Umbilical cord (tissue), 2 donors: ENCODE measurements around the gene MCOLN3. TPM values are rescaled to one million over a fixed set of nuclear protein-coding genes. Genes with fewer than 3 reads are reported as not detected.

ENCODE experiments used
- DNase-seq: peaks from one replicate; pipeline ENCODE4 v3.0.0-alpha.2; 2015; ENCODE audit warnings: low spot score
- total RNA-seq: library from RNA; depleted of rRNA; stranded (reverse); fragments of >200 nt; gene quantifications from one replicate; pipeline ENCODE4 v1.2.3, GENCODE V29; 2014; ENCODE audit warnings: low replicate concordance; ENCODE audit not compliant: insufficient read depth

The MCOLN3 gene, protein sequence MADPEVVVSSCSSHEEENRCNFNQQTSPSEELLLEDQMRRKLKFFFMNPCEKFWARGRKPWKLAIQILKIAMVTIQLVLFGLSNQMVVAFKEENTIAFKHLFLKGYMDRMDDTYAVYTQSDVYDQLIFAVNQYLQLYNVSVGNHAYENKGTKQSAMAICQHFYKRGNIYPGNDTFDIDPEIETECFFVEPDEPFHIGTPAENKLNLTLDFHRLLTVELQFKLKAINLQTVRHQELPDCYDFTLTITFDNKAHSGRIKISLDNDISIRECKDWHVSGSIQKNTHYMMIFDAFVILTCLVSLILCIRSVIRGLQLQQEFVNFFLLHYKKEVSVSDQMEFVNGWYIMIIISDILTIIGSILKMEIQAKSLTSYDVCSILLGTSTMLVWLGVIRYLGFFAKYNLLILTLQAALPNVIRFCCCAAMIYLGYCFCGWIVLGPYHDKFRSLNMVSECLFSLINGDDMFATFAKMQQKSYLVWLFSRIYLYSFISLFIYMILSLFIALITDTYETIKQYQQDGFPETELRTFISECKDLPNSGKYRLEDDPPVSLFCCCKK
- total RNA-seq: 2.6 TPM

DNA sequence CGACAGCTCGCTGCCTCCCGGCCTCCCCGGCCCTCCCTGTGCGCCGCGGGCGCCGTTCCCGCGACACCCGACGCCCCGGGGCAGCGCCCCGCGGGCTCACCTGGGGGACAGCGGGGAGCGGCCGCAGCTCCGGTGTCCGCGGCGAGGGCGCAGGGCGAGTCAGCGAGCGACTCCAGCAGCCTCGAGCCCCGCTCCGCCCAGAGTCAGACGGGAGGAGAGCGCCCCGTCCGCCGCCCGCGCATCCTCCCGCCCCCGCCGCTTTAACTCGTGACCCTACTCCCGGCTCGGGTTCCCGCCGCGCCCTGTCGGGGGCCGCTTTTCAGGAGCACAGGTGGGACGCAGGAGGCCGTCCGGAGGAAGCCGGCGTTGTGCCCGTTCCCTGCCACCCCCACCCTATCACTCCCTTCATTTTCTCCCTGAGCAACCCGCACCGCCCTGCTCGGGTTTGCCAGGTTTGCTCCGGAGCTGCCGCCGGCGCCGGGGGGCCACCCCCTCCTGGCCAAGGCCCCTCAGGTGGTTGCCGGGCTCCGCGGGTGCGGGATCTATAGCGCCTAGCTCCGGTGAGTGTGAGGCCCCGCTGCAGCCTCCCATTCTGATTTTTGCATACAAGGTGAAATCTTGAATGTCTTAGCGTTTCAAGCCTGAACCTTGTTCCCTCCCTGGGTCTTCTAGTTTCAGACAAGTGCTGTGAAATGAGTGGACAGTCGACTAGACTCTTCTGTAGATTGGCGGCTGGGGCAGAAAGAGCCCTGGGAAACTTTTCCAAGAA, at the start of gene MCOLN3:
TSS of gene MCOLN3 (minus strand) at position 205 of the 769 bp plus-strand sequence. CDS start 3,140 bp downstream, outside the sequence.
- DNase-seq: no peak

DNA sequence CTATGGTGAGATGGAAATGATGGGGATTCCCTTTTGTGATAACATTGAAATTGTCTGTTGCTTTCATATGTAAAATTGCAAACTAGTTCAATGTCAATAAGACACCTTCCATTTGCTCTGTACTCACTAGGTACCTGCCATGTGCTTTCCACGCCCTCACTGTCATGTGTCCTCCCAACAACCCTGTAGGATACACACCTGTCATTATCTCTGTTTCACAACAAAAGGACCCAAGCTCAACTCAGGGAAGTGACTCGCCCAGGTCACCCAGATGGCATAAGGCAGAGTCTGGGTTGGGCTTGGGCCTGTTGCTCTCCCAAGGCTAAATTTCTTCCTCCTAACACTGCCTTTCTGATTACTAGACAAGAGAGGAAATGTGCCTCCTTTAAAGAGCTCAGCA, 45.3 kb upstream of the MCOLN3 start:
- DNase-seq: no peak

DNA sequence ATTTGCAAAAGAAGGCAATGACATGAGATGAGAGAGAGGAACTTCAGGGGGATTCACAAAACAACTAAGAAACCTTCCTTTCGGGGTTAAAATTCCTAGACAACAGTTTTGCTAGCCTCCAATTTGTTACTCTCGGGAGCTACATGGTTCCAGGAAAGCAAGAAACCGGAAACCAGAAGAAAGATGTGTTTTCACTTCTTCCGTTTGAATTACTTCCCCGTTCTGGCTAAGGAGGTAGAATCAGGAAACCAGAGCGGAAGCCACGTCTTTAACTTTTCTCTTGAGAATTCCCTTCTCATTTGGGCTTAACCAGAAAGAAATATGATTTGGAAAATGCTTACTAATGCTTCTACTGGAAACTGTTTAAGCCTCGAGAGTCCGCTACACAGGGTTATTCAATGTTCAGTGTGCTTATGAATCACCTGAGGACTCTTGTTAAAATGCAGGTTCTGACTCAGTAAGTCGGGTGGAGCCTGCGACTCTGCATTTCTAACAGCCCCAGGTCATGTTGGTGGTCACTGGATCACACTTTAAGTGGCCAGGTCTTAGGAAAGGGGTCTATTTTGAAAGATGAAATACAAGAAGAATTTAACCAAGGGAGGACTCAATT, 43.5 kb upstream of the MCOLN3 start:
- DNase-seq: peak; percentile 13

DNA sequence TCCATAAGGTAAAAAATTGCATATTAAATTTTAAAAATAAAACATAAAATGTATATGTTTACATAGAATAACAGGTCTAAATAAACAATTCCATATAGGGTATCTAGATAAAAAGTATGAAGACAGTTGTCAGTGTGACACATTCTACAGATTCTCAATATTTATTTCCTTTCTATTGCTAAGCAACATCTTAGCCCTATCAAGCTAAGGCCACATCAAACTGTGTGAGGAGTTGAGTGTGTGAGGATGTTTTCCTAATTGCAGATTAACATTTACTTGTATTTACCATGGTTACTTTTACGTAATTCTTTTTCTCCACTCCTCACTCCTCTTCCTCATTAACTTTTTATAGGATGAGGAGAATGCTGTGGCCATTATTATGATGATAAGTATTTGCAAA, 41.9 kb upstream of the MCOLN3 start:
- no peak for DNase-seq

DNA sequence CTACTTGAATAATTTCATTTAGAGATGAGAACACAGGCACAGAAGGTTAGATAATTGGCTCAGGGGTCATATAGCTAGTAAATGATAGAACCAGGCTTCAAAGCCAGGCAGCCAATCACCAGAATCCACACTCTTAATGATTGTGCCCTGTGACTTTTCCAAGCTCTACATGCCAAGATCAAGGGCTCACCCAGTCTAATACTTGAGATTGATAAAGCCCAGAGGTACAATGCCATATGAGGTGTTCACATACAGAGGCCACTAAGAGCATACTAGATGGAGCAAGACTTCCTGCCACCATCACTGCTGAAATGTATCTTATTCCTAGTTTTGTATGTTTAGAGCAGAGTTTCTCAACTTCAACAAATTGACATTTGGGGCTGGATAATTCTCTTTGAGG, 40.9 kb upstream of the MCOLN3 start:
- no peak for DNase-seq

DNA sequence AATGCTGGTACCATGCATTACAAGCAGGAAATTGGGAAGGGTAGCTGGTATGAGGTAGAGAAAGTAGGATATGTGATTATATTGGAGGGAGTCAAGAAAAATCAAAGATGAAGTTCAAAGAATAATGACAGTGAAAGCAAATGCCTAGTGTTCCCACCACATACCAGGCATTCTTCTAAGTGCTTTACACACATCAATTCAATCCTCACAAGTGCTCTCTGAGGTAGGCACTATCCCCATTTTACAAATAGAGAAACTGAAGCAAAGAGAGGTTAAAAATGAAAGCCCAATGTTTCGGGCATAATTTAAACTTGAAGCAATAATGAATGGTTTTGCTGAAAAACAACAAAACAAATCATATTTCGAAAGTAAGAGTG, 40.1 kb upstream of the MCOLN3 start:
- no peak for DNase-seq

DNA sequence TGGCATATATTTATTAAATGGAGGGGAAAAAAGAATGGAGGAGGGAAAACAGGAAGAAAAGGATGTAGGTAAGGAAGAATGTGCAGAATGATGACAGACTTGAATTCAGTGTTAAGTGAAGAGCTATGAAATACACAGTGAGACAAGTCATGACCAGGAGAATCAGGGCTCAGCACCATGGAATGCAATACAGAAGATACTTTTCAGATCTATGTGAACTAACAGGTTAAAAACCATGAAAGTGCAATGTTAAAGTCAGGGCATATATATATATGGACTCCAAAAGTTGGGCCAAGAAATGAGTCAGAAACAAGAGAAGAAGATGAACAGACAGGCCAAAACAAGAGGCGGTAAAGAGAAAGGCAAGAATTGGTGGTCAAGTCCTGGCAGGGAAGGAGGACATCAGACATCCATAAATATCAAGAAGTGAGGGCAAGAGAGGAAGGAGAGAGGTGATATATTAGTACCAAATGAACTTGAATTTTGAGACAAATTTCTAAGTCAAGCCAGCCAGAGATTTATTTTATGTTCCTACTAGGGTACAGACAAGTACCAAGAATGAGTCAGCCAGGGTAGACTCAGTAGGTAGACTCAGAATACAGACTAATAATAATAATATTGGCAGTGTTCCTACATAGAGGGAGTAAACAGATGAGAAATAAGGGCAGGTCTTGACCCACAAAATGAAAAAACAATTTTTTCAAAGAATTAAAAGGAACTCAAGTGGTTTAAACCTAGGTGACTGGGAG, 39.5 kb upstream of the MCOLN3 start:
- DNase-seq: no peak

DNA sequence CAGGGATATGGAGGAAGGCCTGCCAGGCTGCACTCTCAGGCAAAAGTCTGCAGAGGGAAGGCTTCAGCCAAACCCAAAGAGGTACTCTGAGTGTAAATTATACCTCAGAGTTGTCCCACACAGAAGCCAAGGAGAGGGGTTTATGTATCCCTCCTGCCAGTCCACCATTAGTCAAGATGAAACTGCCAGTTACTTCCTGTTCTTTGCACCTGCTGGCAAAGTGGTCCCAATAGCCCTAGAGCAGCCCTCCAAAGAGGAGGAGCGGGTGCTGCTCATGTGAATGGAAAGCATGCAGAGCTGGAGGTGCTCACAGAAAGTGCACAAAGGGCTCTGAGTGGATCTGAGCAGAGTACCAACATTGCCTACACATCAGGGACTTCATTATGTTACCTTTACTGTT, 37.1 kb upstream of the MCOLN3 start:
- DNase-seq: no peak

DNA sequence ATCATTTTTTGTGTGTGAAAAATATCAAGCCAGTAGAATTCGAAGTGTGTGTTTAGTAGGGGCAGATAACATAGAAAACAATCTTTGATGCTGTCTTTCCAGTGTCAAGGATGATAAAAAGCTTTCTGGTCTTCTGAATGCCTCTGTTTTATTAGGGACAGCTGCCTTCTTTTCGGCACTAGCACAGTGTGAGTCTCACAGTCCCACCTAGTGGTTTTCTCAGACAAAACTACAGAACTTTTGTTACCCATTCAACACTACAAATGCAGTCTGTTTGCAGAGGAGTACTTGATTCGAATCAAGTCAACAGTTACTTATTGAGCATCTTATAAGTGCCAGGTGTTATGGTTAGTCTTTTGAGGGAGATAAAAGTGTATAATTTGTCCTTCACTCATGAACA, 30.6 kb upstream of the MCOLN3 start:
- peak; percentile 27 for DNase-seq

DNA sequence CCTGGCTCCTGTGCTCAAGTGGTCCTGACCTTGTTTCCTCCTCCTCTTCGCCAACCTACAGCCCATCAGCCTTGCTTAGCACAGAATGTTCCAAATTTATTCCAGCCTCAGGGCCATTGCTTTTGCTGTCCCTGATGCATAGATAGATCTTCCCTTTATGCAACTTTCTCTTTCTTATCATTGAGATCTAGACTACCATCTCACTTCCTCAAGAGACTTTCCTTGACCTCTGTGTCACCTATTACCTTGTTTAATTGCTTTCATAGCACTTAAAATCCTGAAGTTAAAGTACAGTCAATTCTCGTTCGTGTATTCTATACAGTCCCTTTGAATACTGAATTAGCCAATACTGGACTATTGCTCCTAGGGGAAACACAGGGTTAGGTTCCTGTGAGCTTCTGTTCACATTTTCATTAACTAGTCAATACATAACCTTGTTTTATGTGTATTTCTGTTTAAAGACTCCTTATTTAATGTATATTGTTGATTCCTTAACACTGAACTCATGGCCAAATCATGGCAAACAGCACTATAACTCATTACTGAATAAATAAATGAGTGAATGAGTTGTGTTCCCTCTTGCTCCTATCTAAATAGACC, 26.2 kb upstream of the MCOLN3 start:
- DNase-seq: no peak

DNA sequence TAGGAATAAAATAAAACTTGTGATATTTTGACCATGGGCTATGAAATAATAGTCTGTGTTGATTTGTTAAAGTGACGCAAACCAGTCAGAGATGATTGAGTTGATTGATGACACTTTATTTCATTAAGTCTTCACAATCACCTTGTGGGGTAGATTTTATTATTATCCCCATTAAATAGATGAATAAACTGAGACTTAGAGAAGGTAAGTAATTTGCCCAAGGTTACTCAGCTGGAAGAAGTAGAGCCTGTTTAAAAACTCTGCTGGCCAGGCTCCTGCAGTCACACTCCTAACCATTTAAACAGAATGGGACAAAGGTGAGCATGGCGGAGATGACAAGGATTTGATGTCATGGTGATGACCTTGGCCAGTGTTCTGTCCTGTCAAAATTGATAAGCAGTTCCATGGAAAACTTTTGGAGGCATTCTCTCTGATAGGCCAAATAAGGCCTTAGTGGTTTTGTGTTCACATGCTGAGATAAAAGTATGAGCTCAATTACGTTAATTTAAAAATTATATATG, 22.7 kb upstream of the MCOLN3 start:
- no peak for DNase-seq

DNA sequence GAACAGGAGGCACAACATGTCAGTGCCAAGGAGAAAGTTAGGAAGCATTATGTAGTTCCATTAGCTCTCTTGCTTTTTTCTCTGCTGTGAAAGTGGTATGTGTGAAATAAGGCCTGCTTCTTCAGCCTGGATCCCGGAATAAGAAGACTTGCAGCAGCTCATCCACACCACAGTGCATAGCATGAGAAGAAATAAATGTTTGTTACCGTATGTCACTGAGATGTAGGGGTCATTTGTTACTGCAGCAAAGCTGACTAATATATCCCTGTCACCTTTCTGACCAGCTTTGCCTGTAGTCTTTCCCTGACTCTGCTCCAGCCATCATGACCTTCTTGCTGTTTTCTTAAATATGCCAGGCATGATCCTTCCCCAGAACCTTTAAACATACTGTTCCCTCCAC, 20.5 kb upstream of the MCOLN3 start:
- no peak for DNase-seq

DNA sequence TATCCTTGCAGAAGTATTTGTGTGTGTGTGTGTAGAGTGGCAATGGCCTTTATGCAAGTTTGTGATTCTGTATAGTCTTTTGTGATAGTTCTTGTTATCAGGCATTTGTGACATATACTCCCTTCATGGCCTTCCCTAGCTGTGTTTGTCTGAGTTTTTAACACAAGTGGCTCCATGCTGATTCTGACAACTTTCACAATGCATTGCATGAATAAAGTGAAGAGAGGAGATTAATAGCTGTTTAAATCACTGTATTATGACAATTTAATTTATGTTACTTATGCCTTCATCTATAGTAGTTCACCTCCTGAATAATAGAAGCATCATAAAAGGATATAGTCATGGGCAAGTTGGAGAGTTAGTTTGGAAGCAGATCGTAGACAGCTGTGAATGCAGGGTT, 17.2 kb upstream of the MCOLN3 start:
- no peak for DNase-seq

DNA sequence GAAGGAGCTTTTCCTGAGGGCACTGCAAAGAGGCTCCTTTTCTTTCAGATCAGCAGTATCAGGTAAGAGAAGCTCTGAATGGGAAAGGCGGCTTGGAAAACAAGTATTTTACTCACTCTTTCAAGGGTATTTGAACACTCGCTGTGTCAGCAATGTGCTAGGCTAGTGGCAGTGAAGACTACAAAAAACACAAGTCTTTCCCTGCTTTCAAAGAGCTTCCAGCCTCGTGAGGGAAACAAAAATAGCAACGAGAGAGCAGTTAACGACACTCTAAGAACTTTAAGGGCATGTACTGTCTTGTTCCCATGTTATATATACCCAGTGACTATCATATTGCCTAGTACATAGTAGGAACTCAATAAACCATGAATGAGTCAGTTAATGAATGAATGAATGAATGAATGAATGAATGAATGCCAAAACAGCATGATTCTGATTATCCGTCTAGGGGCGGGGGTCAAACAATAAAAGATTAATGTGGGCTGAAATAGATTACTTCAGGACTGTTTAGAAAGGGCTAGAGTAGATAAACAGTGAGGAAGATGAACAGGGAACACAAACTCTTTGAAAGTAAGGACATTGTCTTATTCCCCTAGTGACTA, 14.2 kb upstream of the MCOLN3 start:
- DNase-seq: no peak

DNA sequence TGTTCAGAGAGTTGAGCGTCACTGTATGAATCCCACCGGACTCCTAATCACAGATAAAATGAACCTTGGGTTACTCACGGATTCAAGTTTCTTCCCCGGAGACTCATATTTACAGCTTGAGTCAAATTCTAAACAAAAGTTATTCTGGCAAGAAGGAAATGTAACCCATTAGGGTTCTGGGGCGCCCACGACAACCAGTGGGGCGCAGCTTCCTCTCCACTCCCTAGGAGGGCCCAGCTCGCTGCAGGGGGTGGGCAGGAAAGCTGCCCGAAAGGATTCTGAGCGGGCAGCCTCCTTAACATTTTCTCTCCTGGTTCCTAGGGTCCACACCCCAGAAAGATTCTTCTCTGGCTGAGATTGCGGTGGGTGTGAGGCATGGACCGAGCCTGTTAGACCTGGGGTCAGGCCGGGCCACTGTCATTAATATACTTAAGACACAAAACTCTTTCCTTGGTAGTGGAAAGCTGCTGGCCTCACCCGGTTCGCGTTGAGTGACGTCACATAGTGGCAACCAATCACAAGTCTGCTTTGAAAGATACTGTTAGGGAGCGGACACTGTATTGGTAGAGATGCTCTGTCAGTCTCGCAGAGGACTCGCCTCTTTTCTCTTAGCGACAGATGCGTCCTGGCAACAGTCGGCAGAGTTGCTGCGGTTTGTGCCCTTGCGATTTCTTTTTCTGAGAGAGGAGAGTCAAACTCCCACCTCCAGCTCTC, 13.6 kb upstream of the MCOLN3 start:
- DNase-seq: peak; percentile 99

DNA sequence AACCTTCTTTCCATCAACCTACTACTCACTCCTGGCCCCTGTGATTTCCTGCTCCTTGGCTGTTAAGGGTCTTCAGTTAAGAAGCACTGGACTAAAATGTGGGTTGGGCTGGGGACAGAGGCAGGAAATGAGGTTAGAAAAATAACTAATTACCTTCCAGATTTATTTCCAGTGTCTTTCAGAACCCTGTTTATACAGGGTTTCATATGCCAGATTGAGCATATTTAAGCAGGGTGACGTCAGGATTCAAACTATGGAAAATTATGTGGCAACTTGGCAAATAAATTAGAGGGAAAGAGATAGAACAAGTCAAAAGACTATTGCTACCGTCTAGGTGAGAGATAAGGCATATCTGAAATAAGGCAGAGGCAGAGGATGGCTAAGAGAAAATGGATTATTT, 11.7 kb upstream of the MCOLN3 start:
- no peak for DNase-seq

DNA sequence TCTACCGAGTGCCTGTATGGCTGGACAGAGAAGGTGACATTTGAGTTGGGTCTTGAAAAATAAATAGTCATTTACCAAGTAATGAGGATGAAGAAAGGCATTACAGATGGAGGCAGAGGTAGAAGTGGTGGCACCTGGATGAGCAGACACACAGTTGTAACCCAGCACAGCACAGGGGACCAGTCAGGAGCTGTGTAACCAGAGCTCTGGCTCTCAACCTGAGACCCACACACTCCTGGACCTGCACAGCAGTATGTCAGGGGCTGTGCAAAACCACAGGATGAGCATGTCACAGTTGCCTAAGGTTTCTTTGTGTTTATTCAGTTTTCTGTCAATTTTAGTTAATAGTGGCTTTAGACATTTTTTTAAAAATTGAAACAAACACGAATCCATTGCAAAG, 11.3 kb upstream of the MCOLN3 start:
- DNase-seq: no peak

DNA sequence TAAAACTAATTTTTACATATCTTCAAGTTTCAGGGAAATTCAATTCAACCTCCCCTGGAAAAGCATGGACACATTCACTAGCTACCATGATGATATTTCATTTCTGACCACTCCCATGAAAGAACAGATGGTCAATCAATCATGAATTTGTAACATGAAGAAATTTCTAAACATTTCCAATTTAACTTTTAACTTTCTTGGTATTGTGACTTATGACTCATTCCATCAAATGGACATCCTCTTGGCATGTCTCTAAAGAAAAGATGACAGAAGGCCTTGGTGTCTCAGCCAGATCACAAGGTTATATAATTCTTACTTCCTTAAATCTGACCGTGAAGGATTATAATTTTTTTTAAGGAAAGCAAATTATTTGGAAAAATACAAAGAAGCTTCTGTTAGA, 10.5 kb upstream of the MCOLN3 start:
- no peak for DNase-seq

DNA sequence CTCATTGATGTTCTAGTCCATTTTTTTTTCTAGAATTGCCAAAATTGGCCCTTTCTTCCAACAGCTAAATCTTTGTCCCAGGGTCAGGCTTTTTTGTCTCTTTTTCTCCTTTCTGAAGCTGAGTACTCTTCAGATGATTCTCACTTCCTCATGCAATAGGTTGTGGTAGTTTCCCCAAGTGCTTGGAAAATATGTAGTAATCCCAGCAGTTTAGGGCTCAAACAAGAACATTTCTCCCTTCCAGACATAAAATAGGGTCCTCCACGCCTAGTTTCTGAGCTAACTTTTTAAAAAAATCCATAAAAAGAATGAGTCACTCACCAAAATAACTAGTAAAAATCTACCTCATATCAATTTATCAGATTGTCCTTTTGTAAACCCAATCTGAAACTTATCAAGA, 10.0 kb upstream of the MCOLN3 start:
- DNase-seq: no peak

DNA sequence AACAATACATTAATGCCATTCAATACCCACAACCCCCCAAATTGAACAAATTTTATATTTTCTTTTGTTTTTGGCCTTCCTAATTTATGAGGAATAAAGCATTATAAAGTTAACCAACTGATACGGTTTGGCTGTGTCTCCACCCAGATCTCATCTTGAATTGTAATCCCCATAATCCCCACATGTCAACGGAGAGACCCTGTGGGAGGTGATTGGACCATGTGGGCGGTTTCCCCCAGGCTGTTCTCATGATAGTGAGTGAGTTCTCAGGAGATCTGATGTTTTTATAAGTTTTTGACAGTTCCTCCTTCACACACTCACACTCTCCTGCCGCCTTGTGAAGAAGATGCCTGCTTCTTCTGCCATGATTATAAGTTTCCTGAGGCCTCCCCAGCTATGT, 6.4 kb upstream of the MCOLN3 start:
- DNase-seq: no peak
